Measurements from ENCODE around the gene ARHGEF28. TPM values are rescaled to one million over a fixed set of nuclear protein-coding genes. Genes with fewer than 3 reads are reported as not detected.

Gene ARHGEF28
- total RNA-seq, 1 donor from 2014 or later, result 9.3 TPM

DNA sequence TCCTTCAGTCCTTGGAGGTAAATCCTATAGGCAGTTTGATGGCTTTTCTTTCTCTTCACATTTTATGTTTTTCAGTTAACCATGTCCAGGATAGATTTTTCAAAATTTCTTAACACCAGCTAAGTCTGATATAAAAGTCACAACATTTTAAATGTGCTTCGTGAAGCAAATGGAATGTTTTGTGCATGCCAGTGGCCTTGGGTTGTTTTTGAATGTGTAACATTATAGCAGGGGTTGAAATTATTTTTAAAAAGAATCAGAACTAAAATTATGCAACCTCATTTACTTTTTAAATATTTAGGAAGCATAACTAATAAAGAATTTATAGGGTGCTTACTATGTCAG is 201.1 kb downstream of the ARHGEF28 start:
- no peak overlapping the region for H3K4me3 Mint-ChIP-seq (ENCODE audit: unreplicated experiment)
- DNase-seq (ENCODE audit: low spot score), result no peak
- TF ChIP-seq, protein P1, sequence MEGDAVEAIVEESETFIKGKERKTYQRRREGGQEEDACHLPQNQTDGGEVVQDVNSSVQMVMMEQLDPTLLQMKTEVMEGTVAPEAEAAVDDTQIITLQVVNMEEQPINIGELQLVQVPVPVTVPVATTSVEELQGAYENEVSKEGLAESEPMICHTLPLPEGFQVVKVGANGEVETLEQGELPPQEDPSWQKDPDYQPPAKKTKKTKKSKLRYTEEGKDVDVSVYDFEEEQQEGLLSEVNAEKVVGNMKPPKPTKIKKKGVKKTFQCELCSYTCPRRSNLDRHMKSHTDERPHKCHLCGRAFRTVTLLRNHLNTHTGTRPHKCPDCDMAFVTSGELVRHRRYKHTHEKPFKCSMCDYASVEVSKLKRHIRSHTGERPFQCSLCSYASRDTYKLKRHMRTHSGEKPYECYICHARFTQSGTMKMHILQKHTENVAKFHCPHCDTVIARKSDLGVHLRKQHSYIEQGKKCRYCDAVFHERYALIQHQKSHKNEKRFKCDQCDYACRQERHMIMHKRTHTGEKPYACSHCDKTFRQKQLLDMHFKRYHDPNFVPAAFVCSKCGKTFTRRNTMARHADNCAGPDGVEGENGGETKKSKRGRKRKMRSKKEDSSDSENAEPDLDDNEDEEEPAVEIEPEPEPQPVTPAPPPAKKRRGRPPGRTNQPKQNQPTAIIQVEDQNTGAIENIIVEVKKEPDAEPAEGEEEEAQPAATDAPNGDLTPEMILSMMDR (IDR thresholded peaks at IDR 0.05), result no peak
- H3K36me3 Mint-ChIP-seq (ENCODE audit: low read depth), result no peaks in the 10 kb centered on the region
- H3K27ac Mint-ChIP-seq (ENCODE audit: unreplicated experiment), result no peak overlapping the region
- H3K9me3 Mint-ChIP-seq (ENCODE audit: low read depth), result no peaks in the 10 kb centered on the region
- H3K27me3 Mint-ChIP-seq (ENCODE audit: low read depth), result no peaks in the 10 kb centered on the region
- no peaks in the 10 kb centered on the region for H3K4me1 Mint-ChIP-seq (ENCODE audit: low read depth)

DNA sequence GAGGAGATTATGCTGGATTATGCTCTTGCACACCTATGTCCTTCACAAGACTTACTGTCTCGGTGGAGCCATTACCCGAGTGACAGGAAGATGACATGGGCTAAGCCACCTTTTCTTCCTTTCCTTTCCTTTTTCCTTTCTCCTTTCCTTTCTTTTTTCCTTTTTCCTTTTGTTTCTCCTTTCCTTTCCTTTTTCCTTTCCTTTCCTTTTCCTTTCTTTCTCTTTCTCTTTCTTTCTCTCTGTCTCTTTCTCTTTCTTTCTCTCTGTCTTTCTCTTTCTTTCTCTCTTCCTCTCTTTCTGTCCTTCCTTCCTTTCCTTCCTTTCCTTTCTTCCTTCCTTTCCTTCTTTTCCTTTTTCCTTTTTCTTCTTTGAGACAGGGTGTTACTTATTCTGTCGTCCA is 202.5 kb downstream of the ARHGEF28 start:
- Mint-ChIP-seq H3K27ac (ENCODE audit: unreplicated experiment) (no peak overlapping the region), H3K27me3 (ENCODE audit: low read depth) (no peaks in the 10 kb centered on the region), H3K9me3 (ENCODE audit: low read depth) (no peaks in the 10 kb centered on the region), H3K4me3 (ENCODE audit: unreplicated experiment) (no peak overlapping the region), H3K36me3 (ENCODE audit: low read depth) (peaks cover 1% of the 10 kb centered on the region), H3K4me1 (ENCODE audit: low read depth) (no peaks in the 10 kb centered on the region)
- DNase-seq (ENCODE audit: low spot score), result no peak
- TF ChIP-seq, protein P1 (IDR thresholded peaks at IDR 0.05), result no peak

DNA sequence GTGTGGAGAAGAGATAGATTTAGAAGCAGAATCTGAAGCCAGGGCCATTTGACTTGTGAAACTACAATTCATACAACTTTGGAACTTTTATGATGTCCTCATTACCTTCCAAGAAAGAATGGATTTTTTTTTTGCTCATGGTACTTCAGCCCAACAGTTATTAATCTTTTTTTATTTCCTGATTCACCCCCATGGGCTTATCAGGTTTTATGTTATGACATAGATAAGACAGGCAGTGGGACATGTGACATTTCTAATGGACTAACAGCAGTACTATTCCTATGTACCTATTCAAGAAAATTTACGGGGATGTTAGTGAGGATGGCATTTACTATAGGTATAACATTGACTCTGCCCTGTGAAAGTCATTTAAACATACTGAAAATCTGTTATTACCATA is 204.7 kb downstream of the ARHGEF28 start:
- H3K27ac Mint-ChIP-seq (ENCODE audit: unreplicated experiment), result no peak overlapping the region
- H3K27me3 Mint-ChIP-seq (ENCODE audit: low read depth), result no peaks in the 10 kb centered on the region
- no peak for DNase-seq (ENCODE audit: low spot score)
- TF ChIP-seq, protein P1 (IDR thresholded peaks at IDR 0.05), result no peak
- H3K4me3 Mint-ChIP-seq (ENCODE audit: unreplicated experiment), result no peak overlapping the region
- peaks cover 1% of the 10 kb centered on the region for H3K36me3 Mint-ChIP-seq (ENCODE audit: low read depth)
- no peaks in the 10 kb centered on the region for H3K4me1 Mint-ChIP-seq (ENCODE audit: low read depth)
- H3K9me3 Mint-ChIP-seq (ENCODE audit: low read depth), result no peaks in the 10 kb centered on the region

DNA sequence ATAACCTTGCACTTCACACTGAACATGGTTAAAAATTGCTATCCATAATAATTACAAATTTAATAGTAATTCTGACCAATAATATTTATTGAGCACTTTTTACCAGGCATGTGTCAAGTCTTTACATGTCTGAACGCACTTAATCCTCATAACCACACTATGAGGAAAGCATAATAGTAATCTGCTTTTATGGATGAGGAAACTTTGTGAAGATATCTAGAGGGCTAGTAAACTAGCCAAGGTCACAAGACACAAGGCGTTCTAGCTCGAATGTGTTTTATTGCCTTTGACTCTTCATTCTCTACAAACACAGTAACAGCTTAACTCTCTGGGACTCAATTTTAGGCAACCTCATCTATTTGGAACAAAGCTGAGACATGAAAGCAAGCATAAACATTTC is 205.1 kb downstream of the ARHGEF28 start:
- H3K9me3 Mint-ChIP-seq (ENCODE audit: low read depth), result no peaks in the 10 kb centered on the region
- TF ChIP-seq, protein P1 (IDR thresholded peaks at IDR 0.05), result no peak
- H3K4me3 Mint-ChIP-seq (ENCODE audit: unreplicated experiment), result no peak overlapping the region
- no peaks in the 10 kb centered on the region for H3K4me1 Mint-ChIP-seq (ENCODE audit: low read depth)
- no peaks in the 10 kb centered on the region for H3K27me3 Mint-ChIP-seq (ENCODE audit: low read depth)
- H3K36me3 Mint-ChIP-seq (ENCODE audit: low read depth), result peaks cover 1% of the 10 kb centered on the region
- DNase-seq (ENCODE audit: low spot score), result no peak
- H3K27ac Mint-ChIP-seq (ENCODE audit: unreplicated experiment), result no peak overlapping the region

DNA sequence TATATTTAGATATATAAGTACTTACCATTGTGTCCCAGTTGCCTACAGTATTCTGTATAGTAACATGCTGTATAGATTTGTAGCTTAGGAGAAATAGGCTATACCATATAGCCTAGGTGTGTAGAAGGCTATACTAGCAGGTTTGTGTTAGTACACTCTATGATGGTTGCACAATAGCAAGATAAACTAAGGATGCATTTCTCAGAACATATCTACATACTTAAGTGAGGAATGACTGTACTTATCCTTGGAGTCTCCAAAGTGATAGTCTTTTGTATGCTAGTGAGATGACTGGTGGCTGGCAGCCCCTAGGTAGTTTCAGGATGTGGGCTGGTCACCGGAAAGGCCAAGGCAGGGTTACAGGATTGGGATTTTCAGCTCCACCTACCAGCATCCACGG is 208.7 kb downstream of the ARHGEF28 start:
- TF ChIP-seq, protein P1 (IDR thresholded peaks at IDR 0.05), result no peak
- H3K4me1 Mint-ChIP-seq (ENCODE audit: low read depth), result no peaks in the 10 kb centered on the region
- no peak overlapping the region for H3K27ac Mint-ChIP-seq (ENCODE audit: unreplicated experiment)
- H3K4me3 Mint-ChIP-seq (ENCODE audit: unreplicated experiment), result no peak overlapping the region
- no peaks in the 10 kb centered on the region for H3K27me3 Mint-ChIP-seq (ENCODE audit: low read depth)
- H3K9me3 Mint-ChIP-seq (ENCODE audit: low read depth), result peaks cover 10% of the 10 kb centered on the region
- H3K36me3 Mint-ChIP-seq (ENCODE audit: low read depth), result peaks cover 8% of the 10 kb centered on the region
- no peak for DNase-seq (ENCODE audit: low spot score)

Data from chondrocyte (in vitro differentiated cells).